Retinal pigment epithelial cell (primary cell): ENCODE measurements around the gene ANKRD1.
"Not testable (repeated sequence)": the region's sequence is repeated elsewhere in the genome, so short reads cannot be mapped to it uniquely, and the experiment has no call there.

Experiments
- DNase-seq: peaks from one replicate; pipeline ENCODE4 v3.0.0-alpha.2; 2010; ENCODE audit warnings: low read depth
- H3K4me3 ChIP-seq: 2 replicates; pipeline ENCODE4 v1.5.1; 2011; ENCODE audit warnings: mild to moderate bottlenecking, low read length, control low read depth, moderate library complexity
- TF ChIP-seq, protein P1 (sequence below): conservative IDR thresholded peaks from 2 replicates; pipeline ENCODE4 v1.5.1; 2011; ENCODE audit warnings: low read depth, low read length, control low read depth, inconsistent platforms

The ANKRD1 gene

GRCh38 chr10:90947030-90947960 is 26.4 kb upstream of the ANKRD1 start:
- H3K4me3 ChIP-seq, result no peak overlapping the region
- DNase-seq, result no peak
- TF ChIP-seq, protein P1, sequence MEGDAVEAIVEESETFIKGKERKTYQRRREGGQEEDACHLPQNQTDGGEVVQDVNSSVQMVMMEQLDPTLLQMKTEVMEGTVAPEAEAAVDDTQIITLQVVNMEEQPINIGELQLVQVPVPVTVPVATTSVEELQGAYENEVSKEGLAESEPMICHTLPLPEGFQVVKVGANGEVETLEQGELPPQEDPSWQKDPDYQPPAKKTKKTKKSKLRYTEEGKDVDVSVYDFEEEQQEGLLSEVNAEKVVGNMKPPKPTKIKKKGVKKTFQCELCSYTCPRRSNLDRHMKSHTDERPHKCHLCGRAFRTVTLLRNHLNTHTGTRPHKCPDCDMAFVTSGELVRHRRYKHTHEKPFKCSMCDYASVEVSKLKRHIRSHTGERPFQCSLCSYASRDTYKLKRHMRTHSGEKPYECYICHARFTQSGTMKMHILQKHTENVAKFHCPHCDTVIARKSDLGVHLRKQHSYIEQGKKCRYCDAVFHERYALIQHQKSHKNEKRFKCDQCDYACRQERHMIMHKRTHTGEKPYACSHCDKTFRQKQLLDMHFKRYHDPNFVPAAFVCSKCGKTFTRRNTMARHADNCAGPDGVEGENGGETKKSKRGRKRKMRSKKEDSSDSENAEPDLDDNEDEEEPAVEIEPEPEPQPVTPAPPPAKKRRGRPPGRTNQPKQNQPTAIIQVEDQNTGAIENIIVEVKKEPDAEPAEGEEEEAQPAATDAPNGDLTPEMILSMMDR, result no peak

DNA sequence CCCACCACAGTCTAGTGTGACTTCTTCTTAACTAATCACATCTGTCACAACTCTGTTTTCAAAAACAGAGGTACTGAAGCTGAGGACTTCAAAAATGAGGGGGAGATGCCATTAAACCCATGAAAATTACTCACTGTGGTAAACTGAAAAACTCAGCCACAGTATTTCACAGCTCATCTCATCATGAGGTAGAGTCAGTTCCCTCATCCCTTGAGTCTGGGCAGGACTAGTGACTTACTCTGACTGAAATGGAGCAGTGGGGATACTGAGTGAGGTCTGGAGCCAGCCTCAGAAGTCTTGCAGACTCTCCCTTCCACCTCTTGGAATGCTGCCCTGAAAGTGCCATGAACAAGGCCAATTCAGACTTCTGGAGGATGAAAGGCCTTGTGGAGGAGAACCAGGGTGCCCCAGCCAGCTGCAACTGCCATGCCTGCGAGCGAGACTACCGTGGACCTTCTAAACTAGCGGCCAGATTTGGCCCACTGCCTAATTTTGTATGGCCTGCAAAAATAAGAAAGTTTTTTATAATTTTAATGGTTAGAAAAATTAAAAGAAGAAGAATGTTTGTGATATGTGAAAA is 24.7 kb upstream of the ANKRD1 start:
- TF ChIP-seq, protein P1, result no peak
- no peak for DNase-seq
- no peak overlapping the region for H3K4me3 ChIP-seq

GRCh38 chr10:90944749-90945148 is 23.9 kb upstream of the ANKRD1 start:
- no peak for DNase-seq
- TF ChIP-seq, protein P1, result no peak
- no peak overlapping the region for H3K4me3 ChIP-seq

DNA sequence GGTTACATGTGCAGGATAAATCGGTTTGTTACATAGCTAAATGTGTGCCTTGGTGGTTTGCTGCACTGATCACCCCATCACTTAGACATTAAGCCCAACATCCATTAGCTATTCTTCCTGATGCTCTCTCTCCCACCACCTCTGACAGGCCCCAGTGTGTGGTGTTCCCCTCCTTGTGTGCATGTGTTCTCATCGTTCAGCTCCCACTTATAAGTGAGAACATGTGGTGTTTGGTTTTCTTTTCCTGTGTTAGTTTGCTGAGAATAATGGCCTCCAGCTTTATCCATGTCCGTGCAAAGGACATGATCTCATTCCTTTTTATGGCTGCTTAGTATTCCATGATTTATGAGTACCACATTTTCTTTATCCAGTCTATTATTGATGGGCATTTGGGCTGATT is 22.1 kb upstream of the ANKRD1 start:
- H3K4me3 ChIP-seq, DNase-seq: not testable (repeated sequence)

- TF ChIP-seq, protein P1, result no peak
- DNase-seq, result no peak
- no peak overlapping the region for H3K4me3 ChIP-seq
Measured at GRCh38 chr10:90939648-90940047, 18.8 kb upstream of the ANKRD1 start.

- DNase-seq, result no peak
- H3K4me3 ChIP-seq, result no peak overlapping the region
- TF ChIP-seq, protein P1, result no peak
Measured at GRCh38 chr10:90939116-90939515, 18.2 kb upstream of the ANKRD1 start.

DNA sequence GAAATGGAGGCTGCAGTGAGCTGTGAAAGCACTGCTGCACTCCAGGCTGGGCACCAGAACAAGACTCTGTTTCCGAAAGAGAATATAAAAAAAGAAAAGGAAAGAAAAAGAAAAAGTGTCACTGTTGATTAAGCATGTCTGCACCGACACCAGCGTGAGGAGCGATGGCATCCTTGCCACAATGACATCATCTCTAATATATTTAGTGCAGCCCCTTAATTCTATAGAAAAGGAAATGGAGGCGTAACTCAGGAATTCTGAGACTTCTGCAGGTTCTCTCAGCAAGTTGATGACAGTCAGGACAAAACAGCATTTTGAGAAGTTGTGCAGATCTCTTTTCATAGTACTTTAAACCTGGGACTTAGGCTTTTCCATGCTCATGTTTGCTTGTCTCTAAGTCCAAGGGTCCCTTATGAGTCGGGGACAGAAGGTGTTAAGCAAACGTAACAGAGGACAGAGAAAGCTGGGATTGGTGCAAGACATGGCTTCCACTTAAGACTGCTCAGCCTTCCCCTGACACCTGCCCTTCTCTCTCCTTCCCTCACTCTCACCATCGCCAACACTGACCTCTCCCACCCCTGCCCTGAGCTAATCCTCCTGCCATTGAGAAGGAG is 16.9 kb upstream of the ANKRD1 start:
- TF ChIP-seq, protein P1, result no peak
- DNase-seq, result no peak
- H3K4me3 ChIP-seq, result no peak overlapping the region
